Vagina (tissue), 2 donors: ENCODE data around the gene CBX6. TPM values are rescaled to one million over a fixed set of nuclear protein-coding genes. Genes with fewer than 3 reads are reported as not detected.

ENCODE experiments used
- DNase-seq, 2 donors: peaks; one replicate each; pipeline ENCODE4 v3.0.0-alpha.2; 2017; ENCODE audit errors: extremely low spot score in 2 of 2
- H3K27ac ChIP-seq: fragments of 200-600 bp; sonication (generic); one replicate; pipeline ENCODE4 v1.5.1; 2019
- H3K27me3 ChIP-seq: fragments of 200-600 bp; sonication (generic); one replicate; pipeline ENCODE4 v1.5.1; 2019
- H3K36me3 ChIP-seq, 2 donors: fragments of 200-600 bp; sonication (generic); one replicate each; pipeline ENCODE4 v1.5.1; 2017 to 2019
- H3K4me1 ChIP-seq: fragments of 200-600 bp; sonication (generic); one replicate; pipeline ENCODE4 v1.5.1; 2019
- H3K4me3 ChIP-seq, 2 donors: fragments of 200-600 bp; sonication (generic); 1 replicate in 1 of 2; 2 replicates in 1 of 2; pipeline ENCODE4 v1.5.1; 2016 to 2019
- H3K9me3 ChIP-seq: fragments of 200-600 bp; sonication (generic); one replicate; pipeline ENCODE4 v1.5.1; 2019
- CTCF ChIP-seq, 3 experiments: fragments of 450-650 bp in 2 of 3; fragments of 200-600 bp in 1 of 3; sonication (generic) in 1 of 3; IDR thresholded peaks; one replicate each; pipeline ENCODE4 v1.5.1; 2017 to 2019; ENCODE audit warnings: antibody characterized with exemption in 3 of 3, mild to moderate bottlenecking in 2 of 3, moderate library complexity in 2 of 3
- POLR2A ChIP-seq, 2 donors: fragments of 450-650 bp; IDR thresholded peaks; one replicate each; pipeline ENCODE4 v1.6.1; 2017; ENCODE audit warnings: antibody characterized with exemption in 2 of 2, mild to moderate bottlenecking in 2 of 2, moderate library complexity in 2 of 2
- POLR2AphosphoS5 ChIP-seq, 2 donors: sonication (generic); formaldehyde crosslinking; IDR thresholded peaks; one replicate each; pipeline ENCODE4 v1.9.0; 2017; ENCODE audit warnings: antibody characterized with exemption in 2 of 2, mild to moderate bottlenecking in 2 of 2, low read depth in 1 of 2; ENCODE audit not compliant: insufficient read depth in 1 of 2
- intact Hi-C: fragments of 100-400 bp; cut with DNase I; formaldehyde crosslinking; loops from one replicate; pipeline ENCODE4 v1.15.1; 2023
- total RNA-seq: library from RNA; depleted of rRNA; stranded (reverse); fragments of >200 nt; gene quantifications from one replicate; pipeline ENCODE4 v1.2.3, GENCODE V29; 2016

CBX6 gene
- total RNA-seq, 1 donor from 2014 or later, result 31.7 TPM

- no peak for DNase-seq
- Histone ChIP-seq H3K4me3 (no peak overlapping the region), H3K27me3 (no peaks in the 10 kb centered on the region), H3K4me1 (no peaks in the 10 kb centered on the region), H3K27ac (no peak overlapping the region), H3K36me3 (no peaks in the 10 kb centered on the region), H3K9me3 (no peaks in the 10 kb centered on the region)
- intact Hi-C loops, result no loop called here
- TF ChIP-seq POLR2A (IDR thresholded peaks at IDR 0.05) (no peak), CTCF (IDR thresholded peaks at IDR 0.05) (no peak), POLR2AphosphoS5 (IDR thresholded peaks at IDR 0.05; ENCODE audit: insufficient read depth in 1 of 2, low read depth in 1 of 2) (no peak)
Observed at GRCh38 chr22:38827510-38827909, 44.5 kb downstream of the CBX6 start.

GRCh38 chr22:38826801-38827200 is 45.2 kb downstream of the CBX6 start:
- Histone ChIP-seq H3K4me3 (no peak overlapping the region), H3K36me3 (no peaks in the 10 kb centered on the region), H3K27ac (no peak overlapping the region), H3K9me3 (no peaks in the 10 kb centered on the region), H3K27me3 (no peaks in the 10 kb centered on the region), H3K4me1 (no peaks in the 10 kb centered on the region)
- intact Hi-C loops, result no loop called here
- no peak for DNase-seq
- TF ChIP-seq CTCF (IDR thresholded peaks at IDR 0.05) (no peak), POLR2A (IDR thresholded peaks at IDR 0.05) (no peak), POLR2AphosphoS5 (IDR thresholded peaks at IDR 0.05; ENCODE audit: insufficient read depth in 1 of 2, low read depth in 1 of 2) (no peak)

GRCh38 chr22:38826386-38826785 is 45.6 kb downstream of the CBX6 start:
- H3K9me3 ChIP-seq, result no peaks in the 10 kb centered on the region
- no peaks in the 10 kb centered on the region for H3K36me3 ChIP-seq
- H3K27ac ChIP-seq, result no peak overlapping the region
- H3K4me1 ChIP-seq, result no peaks in the 10 kb centered on the region
- no peak for DNase-seq
- H3K27me3 ChIP-seq, result no peaks in the 10 kb centered on the region
- TF ChIP-seq POLR2AphosphoS5 (IDR thresholded peaks at IDR 0.05; ENCODE audit: insufficient read depth in 1 of 2, low read depth in 1 of 2), result no peak
- TF ChIP-seq POLR2A (IDR thresholded peaks at IDR 0.05), result no peak
- intact Hi-C loops, result no loop called here
- no peak overlapping the region for H3K4me3 ChIP-seq

- DNase-seq, result no peak
- no peak overlapping the region for H3K4me3 ChIP-seq
Observed at GRCh38 chr22:38824585-38824984, 47.4 kb downstream of the CBX6 start.

GRCh38 chr22:38823637-38824036 is 48.4 kb downstream of the CBX6 start:
- Histone ChIP-seq H3K27me3 (no peaks in the 10 kb centered on the region), H3K9me3 (no peaks in the 10 kb centered on the region), H3K36me3 (no peaks in the 10 kb centered on the region), H3K4me1 (no peaks in the 10 kb centered on the region), H3K27ac (no peak overlapping the region), H3K4me3 (no peak overlapping the region)
- TF ChIP-seq CTCF (IDR thresholded peaks at IDR 0.05), result no peak
- TF ChIP-seq POLR2A (IDR thresholded peaks at IDR 0.05), result no peak
- no peak for TF ChIP-seq POLR2AphosphoS5 (IDR thresholded peaks at IDR 0.05; ENCODE audit: insufficient read depth in 1 of 2, low read depth in 1 of 2)
- intact Hi-C loops, result no loop called here
- DNase-seq, result no peak

More at GRCh38 chr22:38824585-38824984, 47.4 kb downstream of the CBX6 start:
- intact Hi-C loops, result no loop called here
- Histone ChIP-seq H3K4me1 (no peaks in the 10 kb centered on the region), H3K9me3 (no peaks in the 10 kb centered on the region), H3K27me3 (no peaks in the 10 kb centered on the region), H3K27ac (no peak overlapping the region), H3K36me3 (no peaks in the 10 kb centered on the region)
- TF ChIP-seq CTCF (IDR thresholded peaks at IDR 0.05) (no peak), POLR2AphosphoS5 (IDR thresholded peaks at IDR 0.05; ENCODE audit: insufficient read depth in 1 of 2, low read depth in 1 of 2) (no peak), POLR2A (IDR thresholded peaks at IDR 0.05) (no peak)
